Skeletal muscle tissue (tissue), 4 donors: ENCODE results near the gene PARD6G. TPM values are rescaled to one million over a fixed set of nuclear protein-coding genes. Genes with fewer than 3 reads are reported as not detected.
"Not testable (repeated sequence)": the region's sequence is repeated elsewhere in the genome, so short reads cannot be mapped to it uniquely, and the experiment has no call there.

Experiments
- H3K27ac ChIP-seq: one replicate; pipeline ENCODE4 v1.7.0; 2013; ENCODE audit warnings: mild to moderate bottlenecking, low read depth, low read length, inconsistent platforms
- H3K27me3 ChIP-seq, 3 donors: one replicate each; pipeline ENCODE4 v1.7.0; 2013; ENCODE audit warnings: low read length in 3 of 3; ENCODE audit not compliant: control insufficient read depth in 3 of 3, insufficient read depth in 3 of 3
- H3K36me3 ChIP-seq, 3 donors: one replicate each; pipeline ENCODE4 v1.7.0; 2013; ENCODE audit warnings: low read length in 3 of 3; ENCODE audit not compliant: control insufficient read depth in 3 of 3, insufficient read depth in 3 of 3
- H3K4me1 ChIP-seq, 3 donors: one replicate each; pipeline ENCODE4 v1.7.0; 2013; ENCODE audit warnings: low read length in 3 of 3, mild to moderate bottlenecking in 3 of 3; ENCODE audit not compliant: control insufficient read depth in 3 of 3, insufficient read depth in 3 of 3
- H3K4me3 ChIP-seq, 3 donors: one replicate each; pipeline ENCODE4 v1.7.0; 2013; ENCODE audit warnings: low read length in 3 of 3
- H3K9ac ChIP-seq, 3 donors: one replicate each; pipeline ENCODE4 v1.7.0; 2013; ENCODE audit warnings: low read length in 3 of 3, mild to moderate bottlenecking in 3 of 3, moderate library complexity in 2 of 3, low read depth in 1 of 3
- H3K9me3 ChIP-seq, 3 donors: one replicate each; pipeline ENCODE4 v1.7.0; 2013; ENCODE audit warnings: low read length in 3 of 3; ENCODE audit not compliant: control insufficient read depth in 3 of 3
- total RNA-seq: library from RNA; depleted of rRNA; stranded (reverse); fragments of >200 nt; gene quantifications from one replicate; pipeline ENCODE4 v1.2.3, GENCODE V29; 2014
- donor health status: Osteomylitis.

PARD6G gene
- total RNA-seq, 1 donor from 2014 or later: 3.7 TPM

- H3K9ac ChIP-seq: no peak overlapping the region
- H3K36me3 ChIP-seq: no peaks in the 10 kb centered on the region
- H3K4me1 ChIP-seq: no peaks in the 10 kb centered on the region
- H3K9me3 ChIP-seq: peaks cover 0 to 3% (median 0%) of the 10 kb centered on the region in 3 donors
- H3K4me3 ChIP-seq: no peak overlapping the region
- no peak overlapping the region for H3K27ac ChIP-seq
- H3K27me3 ChIP-seq: peaks cover 0 to 10% (median 6%) of the 10 kb centered on the region in 3 donors
Measured at GRCh38 chr18:80166240-80166639, 81.1 kb downstream of the PARD6G start.

DNA sequence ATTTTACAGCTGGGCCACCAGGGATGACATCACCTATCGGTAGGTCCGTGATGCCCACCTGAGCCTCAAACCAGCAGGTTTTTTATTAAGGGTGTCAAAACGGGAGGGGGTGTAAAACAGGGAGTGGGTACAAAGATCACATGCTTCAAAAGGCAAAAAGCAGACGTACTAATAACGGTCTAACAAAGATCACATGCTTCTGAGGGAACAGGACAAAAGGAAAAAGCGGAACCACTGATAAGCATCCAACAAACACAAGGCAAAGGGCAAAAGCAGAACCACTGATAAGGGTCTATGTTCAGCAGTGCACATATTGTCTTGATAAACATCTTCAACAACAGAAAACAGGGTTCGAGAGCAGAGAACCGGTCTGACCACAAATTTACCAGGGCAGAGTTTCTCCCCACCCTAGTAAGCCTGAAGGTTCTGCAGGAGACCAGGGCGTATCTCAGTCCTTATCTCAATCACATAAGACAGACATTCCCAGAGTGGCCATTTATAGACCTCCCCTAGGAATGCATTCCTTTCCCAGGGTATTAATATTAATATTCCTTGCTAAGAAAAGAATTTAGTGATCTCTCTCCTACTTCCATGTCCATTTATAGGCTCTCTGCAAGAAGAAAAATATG is 82.5 kb downstream of the PARD6G start:
- not testable (repeated sequence) for H3K4me1 ChIP-seq, H3K27ac ChIP-seq, H3K9ac ChIP-seq, H3K9me3 ChIP-seq, H3K36me3 ChIP-seq, H3K4me3 ChIP-seq
- peaks cover 0 to 17% (median 6%) of the 10 kb centered on the region in 3 donors for H3K27me3 ChIP-seq

DNA sequence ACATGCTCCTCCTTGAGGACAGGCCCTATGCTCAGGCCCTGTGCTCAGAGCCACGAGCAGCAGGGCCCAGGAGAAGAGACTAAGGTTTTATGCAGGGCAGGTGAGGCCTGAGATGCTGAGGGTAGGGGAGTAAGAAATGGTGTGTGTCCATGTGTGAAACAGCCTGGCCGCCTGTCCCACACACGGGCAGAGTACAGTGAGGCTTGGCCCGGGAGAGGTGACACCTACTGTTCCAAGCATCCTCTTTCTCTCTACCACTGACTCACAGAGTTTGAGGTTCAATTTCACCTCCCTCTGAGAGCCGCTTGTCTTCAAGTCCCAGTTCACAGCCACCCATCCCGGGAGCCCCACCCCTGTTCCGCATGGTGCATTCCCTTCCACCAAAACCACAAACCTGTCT is 84.1 kb downstream of the PARD6G start:
- H3K9me3 ChIP-seq: peaks cover 0 to 3% (median 0%) of the 10 kb centered on the region in 3 donors
- no peak overlapping the region for H3K27ac ChIP-seq
- H3K4me1 ChIP-seq: no peaks in the 10 kb centered on the region
- H3K9ac ChIP-seq: no peak overlapping the region
- H3K27me3 ChIP-seq: peaks cover 0 to 20% (median 6%) of the 10 kb centered on the region in 3 donors
- no peaks in the 10 kb centered on the region for H3K36me3 ChIP-seq
- H3K4me3 ChIP-seq: no peak overlapping the region

DNA sequence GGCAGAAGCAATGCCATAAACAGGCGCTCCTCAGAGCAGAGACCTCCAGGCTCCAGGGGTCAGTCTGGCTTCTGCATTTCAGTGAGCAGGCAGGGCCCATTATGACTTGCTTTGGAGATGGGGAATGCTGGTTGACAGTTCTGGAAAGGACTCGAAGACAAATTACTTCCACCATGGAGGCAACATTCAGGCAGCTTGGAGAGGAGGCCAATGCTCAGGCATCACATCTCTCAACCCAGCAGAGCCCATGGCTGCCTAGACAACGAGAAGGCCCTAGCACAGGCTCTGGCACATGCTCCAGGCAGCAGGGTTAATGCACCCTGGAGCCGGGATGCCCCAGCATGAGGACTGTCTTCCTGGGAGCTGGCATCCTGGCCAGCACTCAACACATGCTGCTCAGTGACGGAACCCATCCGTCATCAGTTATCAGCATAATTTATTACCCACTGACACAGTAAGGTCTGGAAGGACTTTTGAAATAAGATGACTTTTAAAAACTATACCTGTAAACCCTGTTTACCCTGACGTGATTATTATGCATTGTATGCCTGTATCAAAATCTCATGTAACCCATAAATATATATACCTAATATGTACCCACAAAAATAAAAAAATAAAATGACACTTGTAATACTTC is 85.4 kb downstream of the PARD6G start:
- H3K4me3 ChIP-seq: no peak overlapping the region
- peaks cover 0 to 3% (median 0%) of the 10 kb centered on the region in 3 donors for H3K9me3 ChIP-seq
- H3K27ac ChIP-seq: no peak overlapping the region
- H3K4me1 ChIP-seq: no peaks in the 10 kb centered on the region
- no peaks in the 10 kb centered on the region for H3K36me3 ChIP-seq
- no peak overlapping the region for H3K9ac ChIP-seq
- peaks cover 0 to 16% (median 0%) of the 10 kb centered on the region in 3 donors for H3K27me3 ChIP-seq

DNA sequence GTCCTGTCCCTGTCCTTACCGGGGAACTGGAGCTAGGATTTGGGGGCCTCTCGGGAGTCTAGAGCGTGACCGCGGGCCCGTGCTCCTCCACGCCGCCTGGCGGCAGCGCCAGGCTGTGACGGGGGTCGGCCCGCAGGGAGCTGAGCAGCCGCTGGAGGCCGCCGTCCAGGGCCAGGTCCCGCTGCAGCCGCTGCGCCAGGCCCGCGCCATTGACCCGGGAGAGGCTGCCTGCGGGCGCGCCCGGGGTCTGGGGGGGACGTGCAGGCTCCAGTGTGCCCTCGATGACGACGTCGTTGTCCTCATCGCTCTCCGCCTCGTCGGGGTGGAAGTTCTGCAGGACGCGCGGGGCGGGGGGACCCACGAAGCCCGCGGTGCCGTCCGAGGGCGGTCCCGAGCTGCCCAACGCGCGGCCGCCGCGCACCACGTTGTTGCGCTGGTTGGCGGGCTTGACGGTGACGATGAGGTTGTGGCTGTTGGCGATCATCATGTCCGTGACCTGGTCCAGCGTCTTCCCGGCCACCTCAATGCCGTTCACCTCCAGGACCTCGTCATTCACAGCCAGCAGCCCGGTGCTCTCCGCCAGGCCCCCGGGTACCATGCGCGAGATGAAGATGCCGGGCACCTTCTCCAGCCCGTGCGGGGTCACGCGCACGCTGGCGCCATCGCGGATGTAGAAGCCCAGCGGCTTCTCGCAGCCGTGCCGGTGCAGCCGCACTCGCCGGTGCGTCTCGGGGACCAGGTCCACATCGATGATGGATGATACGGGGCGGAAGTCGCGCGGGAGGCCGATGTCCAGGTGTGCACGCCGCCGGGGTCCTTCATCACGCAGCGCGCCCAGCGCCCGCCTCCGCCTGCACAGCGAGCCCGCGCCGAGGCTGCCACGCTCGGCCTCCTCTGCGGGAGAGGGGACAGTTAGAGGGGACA is 87.3 kb downstream of the PARD6G start:
- peaks cover 0 to 16% (median 0%) of the 10 kb centered on the region in 3 donors for H3K27me3 ChIP-seq
- no peak overlapping the region for H3K27ac ChIP-seq
- peaks cover 0 to 2% (median 0%) of the 10 kb centered on the region in 3 donors for H3K9me3 ChIP-seq
- H3K9ac ChIP-seq: no peak overlapping the region
- H3K4me1 ChIP-seq: no peaks in the 10 kb centered on the region
- H3K36me3 ChIP-seq: no peaks in the 10 kb centered on the region
- H3K4me3 ChIP-seq: no peak overlapping the region

- Histone ChIP-seq H3K36me3 (no peaks in the 10 kb centered on the region), H3K9me3 (no peaks in the 10 kb centered on the region), H3K27ac (no peak overlapping the region), H3K4me1 (no peaks in the 10 kb centered on the region), H3K4me3 (no peak overlapping the region), H3K9ac (no peak overlapping the region), H3K27me3 (peaks cover 0 to 16% (median 0%) of the 10 kb centered on the region in 3 donors)
Measured at GRCh38 chr18:80158365-80158764, 88.9 kb downstream of the PARD6G start.

- H3K4me3 ChIP-seq: no peak overlapping the region
- H3K9ac ChIP-seq: no peak overlapping the region
- H3K36me3 ChIP-seq: no peaks in the 10 kb centered on the region
- H3K27ac ChIP-seq: no peak overlapping the region
- no peaks in the 10 kb centered on the region for H3K9me3 ChIP-seq
- no peaks in the 10 kb centered on the region for H3K4me1 ChIP-seq
- peaks cover 0 to 16% (median 0%) of the 10 kb centered on the region in 3 donors for H3K27me3 ChIP-seq
Measured at GRCh38 chr18:80157708-80158343, 89.5 kb downstream of the PARD6G start.

DNA sequence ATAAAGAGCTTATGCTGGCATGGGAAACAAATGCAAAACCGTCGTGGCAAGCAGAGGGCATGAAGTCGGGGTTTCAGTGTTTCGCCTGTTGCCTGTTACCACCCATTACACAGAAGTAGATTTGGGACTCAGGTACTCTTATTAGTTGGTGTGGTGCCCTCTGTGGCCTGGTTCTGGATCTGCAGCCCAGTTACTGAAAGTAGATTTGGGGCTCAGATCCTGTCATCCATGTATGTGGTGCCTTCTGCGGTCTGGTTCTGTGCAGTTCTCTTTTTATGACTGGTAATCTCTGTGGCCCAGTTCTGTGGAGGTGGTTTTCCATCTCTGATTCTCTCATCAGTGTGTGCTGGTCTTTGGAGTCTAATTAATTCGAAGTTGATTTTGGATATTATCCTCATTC is 93.0 kb downstream of the PARD6G start:
- Histone ChIP-seq H3K27me3 (peaks cover 0 to 3% (median 0%) of the 10 kb centered on the region in 3 donors), H3K9me3 (no peaks in the 10 kb centered on the region), H3K4me3 (no peak overlapping the region), H3K9ac (no peak overlapping the region), H3K4me1 (no peaks in the 10 kb centered on the region), H3K27ac (no peak overlapping the region), H3K36me3 (no peaks in the 10 kb centered on the region)

DNA sequence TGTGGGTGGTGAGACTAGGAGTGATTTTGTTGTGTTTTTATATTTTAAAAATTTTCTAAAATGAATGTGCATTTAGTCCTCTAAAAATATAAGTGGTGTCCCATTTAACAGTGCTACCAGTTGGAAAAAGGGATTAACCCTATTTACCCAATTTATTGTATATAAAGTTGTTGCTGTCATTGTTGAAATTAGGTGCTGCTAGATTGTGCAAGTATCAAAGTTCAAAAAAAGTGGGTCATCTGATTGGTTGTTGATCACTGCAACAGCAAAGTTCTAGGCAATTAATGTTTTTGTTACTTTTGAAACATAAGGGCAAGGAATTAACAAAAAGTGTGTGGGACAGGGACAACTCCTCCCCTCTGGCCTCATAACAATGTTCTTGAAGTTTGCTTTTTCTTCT is 97.6 kb downstream of the PARD6G start:
- H3K9me3 ChIP-seq: no peaks in the 10 kb centered on the region
- no peak overlapping the region for H3K9ac ChIP-seq
- H3K27ac ChIP-seq: no peak overlapping the region
- no peaks in the 10 kb centered on the region for H3K36me3 ChIP-seq
- H3K27me3 ChIP-seq: no peaks in the 10 kb centered on the region
- no peak overlapping the region for H3K4me3 ChIP-seq
- H3K4me1 ChIP-seq: peaks cover 10 to 16% (median 11%) of the 10 kb centered on the region in 3 donors
